SU-DHL-6 (cell line): ENCODE measurements around the gene SCFD2.
"Not testable (repeated sequence)": the region's sequence is repeated elsewhere in the genome, so short reads cannot be mapped to it uniquely, and the experiment has no call there.

Experiments
- CTCF ChIP-seq: fragments of 200-600 bp; sonication (generic); IDR thresholded peaks from one replicate; pipeline ENCODE4 v1.5.1; 2017; ENCODE audit warnings: antibody characterized with exemption, mild to moderate bottlenecking, low read length, moderate library complexity; ENCODE audit not compliant: insufficient read depth, poor library complexity, severe bottlenecking
- EZH2phosphoT487 ChIP-seq: fragments of 200-600 bp; sonication (generic), shearing (Covaris generic); conservative IDR thresholded peaks from 2 replicates; pipeline ENCODE4 v1.6.1; 2018; ENCODE audit warnings: mild to moderate bottlenecking, antibody characterized with exemption, low read length, moderate library complexity, mixed read lengths

- TF ChIP-seq CTCF, EZH2phosphoT487: not testable (repeated sequence)
Observed at GRCh38 chr4:53292209-53292608, 73.7 kb downstream of the SCFD2 start.
